ENCODE measurements around the gene SLC8A1. TPM values are rescaled to one million over a fixed set of nuclear protein-coding genes. Genes with fewer than 3 reads are reported as not detected.

The SLC8A1 gene
- total and polyA plus RNA-seq, 7 donors, result 0.20 to 4.9 (median 2.3) TPM

GRCh38 chr2:40388161-40388560, 63.7 kb downstream of the SLC8A1 start:
- DNase-seq (no peak), ATAC-seq (no peak)
- H3K4me1 ChIP-seq, result peaks cover 13% of the 10 kb centered on the region
- H3K9me3 ChIP-seq, result no peaks in the 10 kb centered on the region
- peaks cover 0 to 2% (median 0%) of the 10 kb centered on the region in 3 donors for H3K27me3 ChIP-seq (ENCODE audit: insufficient read depth in 3 of 3, low read length in 2 of 3)
- H3K36me3 ChIP-seq (ENCODE audit: insufficient read depth in 1 of 2, low read depth in 1 of 2), result no peaks in the 10 kb centered on the region
- H3K4me3 ChIP-seq, result no peak overlapping the region
- intact Hi-C loops (cut with DNase I), result no loop called here
- 78 to 81% (median 79%) methylated on average over 5 of the region's 5 CpGs for WGBS, 3 donors
- no peak overlapping the region for H3K27ac ChIP-seq
- TF ChIP-seq CTCF (IDR thresholded peaks at IDR 0.05), result no peak

- Histone ChIP-seq H3K27ac (no peak overlapping the region), H3K4me3 (no peak overlapping the region), H3K27me3 (ENCODE audit: insufficient read depth in 3 of 3, low read length in 2 of 3) (peaks cover 0 to 2% (median 0%) of the 10 kb centered on the region in 3 donors), H3K9me3 (no peaks in the 10 kb centered on the region), H3K4me1 (peaks cover 13% of the 10 kb centered on the region), H3K36me3 (ENCODE audit: insufficient read depth in 1 of 2, low read depth in 1 of 2) (no peaks in the 10 kb centered on the region)
- TF ChIP-seq CTCF (IDR thresholded peaks at IDR 0.05), result no peak
- WGBS, 3 donors, result 47 to 74% (median 49%) methylated on average over 2 of the region's 2 CpGs
- DNase-seq (no peak), ATAC-seq (no peak)
- intact Hi-C loops (cut with DNase I), result no loop called here
Observed at GRCh38 chr2:40386177-40386576, 65.7 kb downstream of the SLC8A1 start.

- peak in 2 of 4 donors; percentile 51 to 67 for ATAC-seq
- no peaks in the 10 kb centered on the region for H3K36me3 ChIP-seq (ENCODE audit: insufficient read depth in 1 of 2, low read depth in 1 of 2)
- no peaks in the 10 kb centered on the region for H3K27me3 ChIP-seq (ENCODE audit: insufficient read depth in 3 of 3, low read length in 2 of 3)
- no peak for TF ChIP-seq CTCF (IDR thresholded peaks at IDR 0.05)
- DNase-seq, result no peak
- H3K4me1 ChIP-seq, result peaks cover 13% of the 10 kb centered on the region
- 29 to 61% (median 29%) methylated on average over 2 of the region's 2 CpGs for WGBS, 3 donors
- H3K4me3 ChIP-seq, result no peak overlapping the region
- intact Hi-C loops (cut with DNase I), result no loop called here
- no peaks in the 10 kb centered on the region for H3K9me3 ChIP-seq
- no peak overlapping the region for H3K27ac ChIP-seq
Observed at GRCh38 chr2:40384714-40385113, 67.2 kb downstream of the SLC8A1 start.

- H3K27me3 ChIP-seq (ENCODE audit: insufficient read depth in 3 of 3, low read length in 2 of 3), result no peaks in the 10 kb centered on the region
- intact Hi-C loops (cut with DNase I), result no loop called here
- H3K9me3 ChIP-seq, result no peaks in the 10 kb centered on the region
- no peaks in the 10 kb centered on the region for H3K36me3 ChIP-seq (ENCODE audit: insufficient read depth in 1 of 2, low read depth in 1 of 2)
- no peak overlapping the region for H3K4me3 ChIP-seq
- ATAC-seq, result no peak
- H3K27ac ChIP-seq, result no peak overlapping the region
- WGBS, 3 donors, result 98 to 100% (median 100%) methylated on average over 1 of the region's 1 CpG
- no peak for TF ChIP-seq CTCF (IDR thresholded peaks at IDR 0.05)
- H3K4me1 ChIP-seq, result peaks cover 13% of the 10 kb centered on the region
- no peak for DNase-seq
Observed at GRCh38 chr2:40384233-40384632, 67.7 kb downstream of the SLC8A1 start.

GRCh38 chr2:40380721-40381120, 71.2 kb downstream of the SLC8A1 start:
- Histone ChIP-seq H3K27me3 (ENCODE audit: insufficient read depth in 3 of 3, low read length in 2 of 3) (no peaks in the 10 kb centered on the region), H3K9me3 (no peaks in the 10 kb centered on the region), H3K4me1 (peaks cover 13% of the 10 kb centered on the region), H3K4me3 (no peak overlapping the region), H3K36me3 (ENCODE audit: insufficient read depth in 1 of 2, low read depth in 1 of 2) (no peaks in the 10 kb centered on the region), H3K27ac (no peak overlapping the region)
- 84 to 91% (median 87%) methylated on average over 2 of the region's 2 CpGs for WGBS, 3 donors
- no peak for TF ChIP-seq CTCF (IDR thresholded peaks at IDR 0.05)
- ATAC-seq (no peak), DNase-seq (no peak)
- intact Hi-C loops (cut with DNase I), result no loop called here

Measured in psoas muscle (tissue), 8 donors.